ENCODE measurements around the gene SEC16B. TPM values are rescaled to one million over a fixed set of nuclear protein-coding genes. Genes with fewer than 3 reads are reported as not detected.

SEC16B gene
- total RNA-seq, 2 donors from 2014 or later: 0.90 to 1.7 TPM

DNA sequence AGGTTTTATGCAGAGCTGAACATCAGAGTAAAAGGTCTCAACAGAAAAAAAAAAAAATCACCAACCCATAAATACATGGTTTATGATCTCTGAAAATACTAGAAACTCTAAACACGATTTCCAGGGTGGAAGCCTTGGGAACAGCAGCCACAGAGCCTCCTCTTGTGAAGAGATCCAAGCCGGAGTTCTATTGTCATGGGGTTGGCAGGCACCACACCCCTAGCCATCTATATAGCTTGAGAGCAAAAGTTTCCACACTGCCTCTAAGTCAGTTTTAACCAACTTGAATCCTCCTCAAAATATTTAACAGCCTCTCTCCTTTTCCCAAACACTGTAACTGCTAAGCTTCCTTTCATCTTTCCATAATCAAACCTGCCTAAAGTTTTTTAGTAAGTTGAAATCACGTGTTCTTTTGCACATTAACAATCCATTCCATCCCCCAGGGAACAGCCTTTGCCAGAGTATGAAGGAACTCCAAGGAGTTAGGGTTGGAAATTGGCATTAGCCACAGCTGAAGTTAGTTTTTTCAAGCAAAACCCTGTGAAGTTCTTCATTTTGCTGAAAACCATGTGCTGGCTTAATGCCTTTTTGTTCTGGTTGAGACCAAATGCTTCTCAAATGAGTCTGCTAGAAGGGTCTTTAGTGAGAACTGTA is 13.8 kb upstream of the SEC16B start:
- DNase-seq: no peak
- Histone ChIP-seq H3K4me1 (ENCODE audit: control insufficient read depth, insufficient read depth, low read length) (no peaks in the 10 kb centered on the region), H3K4me3 (ENCODE audit: low read length) (no peak overlapping the region), H3K36me3 (ENCODE audit: control insufficient read depth, insufficient read depth, low read length) (no peaks in the 10 kb centered on the region), H3K27me3 (ENCODE audit: control insufficient read depth, insufficient read depth, low read length, poor library complexity, severe bottlenecking) (no peaks in the 10 kb centered on the region), H3K9ac (ENCODE audit: extremely low read depth, low read length, poor library complexity, severe bottlenecking) (no peak overlapping the region), H3K27ac (ENCODE audit: low read depth, low read length) (no peak overlapping the region), H3K9me3 (ENCODE audit: control insufficient read depth, low read length) (no peaks in the 10 kb centered on the region)
- peaks cover 7% of the 10 kb centered on the region for H3K9me3 Mint-ChIP-seq
- no peak overlapping the region for H3K27ac Mint-ChIP-seq
- peaks cover 6% of the 10 kb centered on the region for H3K4me1 Mint-ChIP-seq
- H3K27me3 Mint-ChIP-seq (ENCODE audit: insufficient read depth): no peaks in the 10 kb centered on the region
- 80 to 100% methylated on average over 1 to 3 of the region's 3 CpGs for WGBS, 2 experiments (ENCODE audit: insufficient coverage in 1 of 2, insufficient read length in 1 of 2)
- TF ChIP-seq, protein P1, sequence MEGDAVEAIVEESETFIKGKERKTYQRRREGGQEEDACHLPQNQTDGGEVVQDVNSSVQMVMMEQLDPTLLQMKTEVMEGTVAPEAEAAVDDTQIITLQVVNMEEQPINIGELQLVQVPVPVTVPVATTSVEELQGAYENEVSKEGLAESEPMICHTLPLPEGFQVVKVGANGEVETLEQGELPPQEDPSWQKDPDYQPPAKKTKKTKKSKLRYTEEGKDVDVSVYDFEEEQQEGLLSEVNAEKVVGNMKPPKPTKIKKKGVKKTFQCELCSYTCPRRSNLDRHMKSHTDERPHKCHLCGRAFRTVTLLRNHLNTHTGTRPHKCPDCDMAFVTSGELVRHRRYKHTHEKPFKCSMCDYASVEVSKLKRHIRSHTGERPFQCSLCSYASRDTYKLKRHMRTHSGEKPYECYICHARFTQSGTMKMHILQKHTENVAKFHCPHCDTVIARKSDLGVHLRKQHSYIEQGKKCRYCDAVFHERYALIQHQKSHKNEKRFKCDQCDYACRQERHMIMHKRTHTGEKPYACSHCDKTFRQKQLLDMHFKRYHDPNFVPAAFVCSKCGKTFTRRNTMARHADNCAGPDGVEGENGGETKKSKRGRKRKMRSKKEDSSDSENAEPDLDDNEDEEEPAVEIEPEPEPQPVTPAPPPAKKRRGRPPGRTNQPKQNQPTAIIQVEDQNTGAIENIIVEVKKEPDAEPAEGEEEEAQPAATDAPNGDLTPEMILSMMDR (conservative IDR thresholded peaks at IDR 0.05): no peak
- no peaks in the 10 kb centered on the region for H3K36me3 Mint-ChIP-seq (ENCODE audit: low read depth)
- no peak overlapping the region for H3K4me3 Mint-ChIP-seq

DNA sequence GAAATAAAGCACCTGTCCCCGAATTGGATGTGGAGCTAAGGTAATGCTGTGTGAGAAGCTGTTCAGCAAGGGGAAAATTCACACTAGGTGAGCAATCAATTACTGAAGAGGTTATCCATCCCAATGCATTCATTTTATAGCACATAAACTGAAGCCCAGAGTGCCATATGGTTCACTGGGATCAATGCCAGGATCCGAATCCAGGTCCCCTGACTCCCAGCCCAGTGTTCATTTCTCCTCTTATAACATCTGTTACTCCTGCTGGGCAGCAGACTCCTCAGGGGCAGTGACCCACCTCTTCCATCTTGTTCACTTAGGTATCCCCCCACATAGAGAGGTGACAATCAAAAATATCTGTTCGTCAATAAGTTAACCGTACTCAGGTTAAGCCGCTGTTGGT is 13.2 kb upstream of the SEC16B start:
- no peak overlapping the region for H3K27ac ChIP-seq (ENCODE audit: low read depth, low read length)
- H3K4me3 Mint-ChIP-seq: no peak overlapping the region
- no peak overlapping the region for H3K9ac ChIP-seq (ENCODE audit: extremely low read depth, low read length, poor library complexity, severe bottlenecking)

DNA sequence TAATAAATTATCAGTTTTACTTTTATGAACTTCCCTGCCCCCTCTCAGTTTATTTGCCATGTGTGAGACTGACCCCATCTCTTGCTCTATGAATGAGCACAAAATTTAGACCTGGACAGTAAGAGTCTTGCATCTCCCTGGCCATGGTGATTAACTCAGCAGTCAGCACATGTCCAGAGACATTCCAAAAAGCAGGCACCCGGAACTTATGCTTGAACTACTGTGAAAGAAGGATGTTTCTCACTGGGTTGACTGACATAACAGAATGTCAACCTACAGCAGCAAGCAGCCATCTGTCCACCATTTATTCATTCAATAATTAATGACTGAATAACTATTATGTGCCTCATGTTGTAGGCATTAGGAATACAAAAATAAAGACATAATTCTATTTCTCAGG is 11.3 kb upstream of the SEC16B start:
- H3K4me1 ChIP-seq (ENCODE audit: control insufficient read depth, insufficient read depth, low read length): no peaks in the 10 kb centered on the region
- no peaks in the 10 kb centered on the region for H3K36me3 ChIP-seq (ENCODE audit: control insufficient read depth, insufficient read depth, low read length)
- H3K4me1 Mint-ChIP-seq: peaks cover 6% of the 10 kb centered on the region
- H3K27me3 ChIP-seq (ENCODE audit: control insufficient read depth, insufficient read depth, low read length, poor library complexity, severe bottlenecking): no peaks in the 10 kb centered on the region
- no peak overlapping the region for H3K4me3 Mint-ChIP-seq
- 83% methylated on average over 1 of the region's 1 CpG; no CpG with 5 or more reads in 1 of the 2 experiments for WGBS, 2 experiments (ENCODE audit: insufficient coverage in 1 of 2, insufficient read length in 1 of 2)
- no peaks in the 10 kb centered on the region for H3K36me3 Mint-ChIP-seq (ENCODE audit: low read depth)
- H3K9me3 ChIP-seq (ENCODE audit: control insufficient read depth, low read length): no peaks in the 10 kb centered on the region
- H3K4me3 ChIP-seq (ENCODE audit: low read length): no peak overlapping the region
- H3K27ac ChIP-seq (ENCODE audit: low read depth, low read length): no peak overlapping the region
- TF ChIP-seq, protein P1 (conservative IDR thresholded peaks at IDR 0.05): no peak
- no peak overlapping the region for H3K27ac Mint-ChIP-seq
- DNase-seq: no peak
- no peaks in the 10 kb centered on the region for H3K9me3 Mint-ChIP-seq
- H3K27me3 Mint-ChIP-seq (ENCODE audit: insufficient read depth): no peaks in the 10 kb centered on the region
- H3K9ac ChIP-seq (ENCODE audit: extremely low read depth, low read length, poor library complexity, severe bottlenecking): no peak overlapping the region

More for the DNA sequence above, 13.2 kb upstream of the SEC16B start:
- Histone ChIP-seq H3K4me3 (ENCODE audit: low read length) (no peak overlapping the region), H3K36me3 (ENCODE audit: control insufficient read depth, insufficient read depth, low read length) (no peaks in the 10 kb centered on the region), H3K4me1 (ENCODE audit: control insufficient read depth, insufficient read depth, low read length) (no peaks in the 10 kb centered on the region), H3K27me3 (ENCODE audit: control insufficient read depth, insufficient read depth, low read length, poor library complexity, severe bottlenecking) (no peaks in the 10 kb centered on the region), H3K9me3 (ENCODE audit: control insufficient read depth, low read length) (no peaks in the 10 kb centered on the region)
- no peak for DNase-seq
- Mint-ChIP-seq H3K27ac (no peak overlapping the region), H3K27me3 (ENCODE audit: insufficient read depth) (no peaks in the 10 kb centered on the region), H3K36me3 (ENCODE audit: low read depth) (no peaks in the 10 kb centered on the region), H3K4me1 (peaks cover 6% of the 10 kb centered on the region), H3K9me3 (peaks cover 5% of the 10 kb centered on the region)
- TF ChIP-seq, protein P1 (conservative IDR thresholded peaks at IDR 0.05): no peak
- 94 to 96% methylated on average over 4 to 5 of the region's 5 CpGs for WGBS, 2 experiments (ENCODE audit: insufficient coverage in 1 of 2, insufficient read length in 1 of 2)

Data from endodermal cell (in vitro differentiated cells).